ENCODE measurements around the gene PCNX2. TPM values are rescaled to one million over a fixed set of nuclear protein-coding genes. Genes with fewer than 3 reads are reported as not detected.

PCNX2 gene
- total and polyA plus RNA-seq, 9 donors = 5.7 to 26.0 (median 18.9) TPM

DNA sequence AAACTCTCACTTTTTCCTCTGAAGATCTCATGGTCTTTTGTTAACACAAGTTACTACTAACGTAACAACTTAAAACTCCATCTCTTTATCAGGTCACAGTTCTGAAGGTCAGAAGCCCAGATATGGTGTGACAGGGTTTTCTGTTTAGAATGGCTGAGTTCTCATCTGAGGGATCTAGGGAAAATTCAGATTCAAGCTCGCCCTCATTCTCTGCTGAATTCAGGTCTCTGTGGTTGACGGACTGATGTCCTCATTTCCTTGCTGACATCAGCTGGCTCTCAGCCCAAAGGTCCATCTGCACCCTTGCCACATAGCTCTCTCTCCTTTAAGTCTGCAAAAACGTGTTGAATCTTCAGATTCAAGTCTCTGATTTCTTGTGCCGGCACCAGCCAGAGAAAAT lies 351.2 kb downstream of the PCNX2 start:
- 86 to 88% (median 87%) methylated on average over 5 of the region's 5 CpGs for WGBS, 3 donors
- Histone ChIP-seq H3K4me3 (no peak overlapping the region), H3K9me3 (no peaks in the 10 kb centered on the region), H3K36me3 (no peaks in the 10 kb centered on the region), H3K4me1 (ENCODE audit: insufficient read depth) (no peaks in the 10 kb centered on the region), H3K27ac (no peak overlapping the region), H3K27me3 (no peaks in the 10 kb centered on the region)
- TF ChIP-seq CTCF (IDR thresholded peaks at IDR 0.05) (no peak), POLR2A (IDR thresholded peaks at IDR 0.05) (no peak), EP300 (IDR thresholded peaks at IDR 0.05) (no peak)
- no peak for DNase-seq
- intact Hi-C loops (cut with DNase I) = no loop called here

- H3K36me3 ChIP-seq = no peaks in the 10 kb centered on the region
- no peak overlapping the region for H3K4me3 ChIP-seq
- WGBS, 3 donors = 20 to 26% (median 22%) methylated on average over 9 of the region's 9 CpGs
- DNase-seq = peak in 1 of 5 donors; percentile 28
- no peaks in the 10 kb centered on the region for H3K27me3 ChIP-seq
- no peaks in the 10 kb centered on the region for H3K9me3 ChIP-seq
- H3K4me1 ChIP-seq (ENCODE audit: insufficient read depth) = no peaks in the 10 kb centered on the region
- H3K27ac ChIP-seq = no peak overlapping the region
- intact Hi-C loops (cut with DNase I) = no loop called here
- TF ChIP-seq CTCF (IDR thresholded peaks at IDR 0.05) (no peak), POLR2A (IDR thresholded peaks at IDR 0.05) (no peak), EP300 (IDR thresholded peaks at IDR 0.05) (no peak)
These were observed 351.8 kb downstream of the PCNX2 start for GRCh38 chr1:232943679-232944252.

DNA sequence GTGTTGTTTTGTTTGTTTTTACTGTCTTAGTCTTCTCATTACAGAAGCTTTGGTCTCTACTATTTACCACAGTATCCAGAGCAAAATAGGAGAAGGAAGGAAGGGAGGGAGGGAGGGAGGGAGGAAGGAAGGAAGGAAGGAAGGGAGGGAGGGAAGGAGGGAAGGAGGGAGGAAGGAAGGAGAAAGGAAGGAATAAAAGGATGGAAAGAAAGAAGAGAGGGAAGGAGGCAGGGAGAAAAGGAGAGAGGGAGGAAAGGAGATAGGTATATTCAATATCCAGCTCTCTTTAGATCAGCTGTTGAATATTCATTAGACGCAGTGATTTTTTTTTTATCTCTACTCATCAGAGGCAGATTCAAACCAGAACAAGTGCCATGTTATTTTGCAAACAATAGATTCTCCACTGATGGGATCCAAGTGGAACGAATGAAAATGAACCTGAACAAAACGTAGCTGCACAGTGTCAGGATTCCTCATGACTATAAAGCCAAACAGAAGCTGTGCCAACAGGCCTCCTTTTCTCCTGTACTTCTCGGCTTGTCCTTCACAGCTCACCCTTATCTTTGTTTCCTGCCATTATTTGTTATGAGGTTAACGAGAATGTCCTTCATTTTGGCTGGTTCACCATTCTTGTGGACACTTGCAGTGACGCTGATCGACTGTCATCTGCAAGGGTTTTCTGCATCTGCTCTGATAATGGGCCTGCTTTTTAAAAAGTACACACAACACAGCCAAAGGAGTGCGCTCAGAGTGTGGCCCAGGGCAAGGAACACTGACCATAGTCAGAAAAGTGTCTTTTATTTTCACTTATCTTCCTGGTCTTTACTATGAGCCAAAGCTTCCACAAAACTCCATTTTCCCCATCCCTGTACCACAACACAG lies 352.9 kb downstream of the PCNX2 start:
- H3K4me1 ChIP-seq (ENCODE audit: insufficient read depth) = no peaks in the 10 kb centered on the region
- TF ChIP-seq POLR2A (IDR thresholded peaks at IDR 0.05) (no peak), EP300 (IDR thresholded peaks at IDR 0.05) (no peak), CTCF (IDR thresholded peaks at IDR 0.05) (no peak)
- no peaks in the 10 kb centered on the region for H3K27me3 ChIP-seq
- no peak overlapping the region for H3K27ac ChIP-seq
- H3K36me3 ChIP-seq = no peaks in the 10 kb centered on the region
- H3K4me3 ChIP-seq = no peak overlapping the region
- no peaks in the 10 kb centered on the region for H3K9me3 ChIP-seq
- 62 to 73% (median 67%) methylated on average over 8 of the region's 8 CpGs for WGBS, 3 donors
- intact Hi-C loops (cut with DNase I) = no loop called here
- DNase-seq = no peak

DNA sequence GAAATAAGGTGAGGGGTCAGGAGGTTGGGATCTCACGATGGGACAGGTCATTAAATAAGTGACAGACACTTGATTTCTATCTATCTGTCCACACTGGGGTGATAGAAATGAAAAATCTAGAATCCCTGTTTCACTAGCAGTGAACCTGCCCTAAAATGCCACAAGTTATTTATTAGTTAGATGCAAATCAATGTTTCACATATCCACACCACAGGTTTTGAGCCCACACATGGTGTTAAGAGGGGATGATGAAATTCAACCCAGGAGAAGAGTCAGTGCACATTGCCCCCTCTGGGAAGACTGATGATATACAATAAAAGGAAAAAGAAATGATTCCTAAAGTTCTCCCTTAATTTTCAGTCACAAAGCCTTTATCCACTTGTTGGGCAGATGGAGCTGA lies 355.3 kb downstream of the PCNX2 start:
- Histone ChIP-seq H3K27me3 (no peaks in the 10 kb centered on the region), H3K9me3 (no peaks in the 10 kb centered on the region), H3K36me3 (no peaks in the 10 kb centered on the region), H3K4me3 (no peak overlapping the region), H3K27ac (no peak overlapping the region), H3K4me1 (ENCODE audit: insufficient read depth) (no peaks in the 10 kb centered on the region)
- intact Hi-C loops (cut with DNase I) = no loop called here
- TF ChIP-seq EP300 (IDR thresholded peaks at IDR 0.05) = no peak
- no peak for TF ChIP-seq POLR2A (IDR thresholded peaks at IDR 0.05)
- no peak for TF ChIP-seq CTCF (IDR thresholded peaks at IDR 0.05)
- DNase-seq = no peak
- 50 to 62% (median 54%) methylated on average over 1 of the region's 1 CpG for WGBS, 3 donors
